Prostate gland (tissue), 2 donors: ENCODE measurements around the gene CD300E. TPM values are rescaled to one million over a fixed set of nuclear protein-coding genes. Genes with fewer than 3 reads are reported as not detected.

Experiments
- DNase-seq: peaks from one replicate; pipeline ENCODE4 v3.0.0-alpha.2; 2019; ENCODE audit warnings: low spot score
- H3K27ac ChIP-seq, 2 donors: fragments of 200-600 bp; sonication (generic); 2 replicates each; pipeline ENCODE4 v1.5.1; 2017 to 2019
- H3K27me3 ChIP-seq: fragments of 200-600 bp; sonication (generic); replicated peaks from 2 replicates; pipeline ENCODE4 v1.5.1; 2019; ENCODE audit not compliant: insufficient read depth
- H3K36me3 ChIP-seq, 2 donors: fragments of 200-600 bp; sonication (generic); 1 replicate in 1 of 2; 2 replicates in 1 of 2; pipeline versions ENCODE4 v1.5.1 to v1.8.1; 2017 to 2019
- H3K4me1 ChIP-seq: fragments of 200-600 bp; sonication (generic); replicated peaks from 2 replicates; pipeline ENCODE4 v1.5.1; 2019
- H3K4me3 ChIP-seq, 2 donors: fragments of 200-600 bp; sonication (generic); 2 replicates each; pipeline ENCODE4 v1.5.1; 2017 to 2019
- H3K9me3 ChIP-seq: fragments of 200-600 bp; sonication (generic); 2 replicates; pipeline ENCODE4 v1.5.1; 2017
- CTCF ChIP-seq, 4 experiments: fragments of 200-600 bp in 2 of 4; fragments of 450-650 bp in 2 of 4; sonication (generic) in 2 of 4; IDR thresholded peaks; 1 replicate in 3 of 4; 2 replicates in 1 of 4; pipeline ENCODE4 v1.5.1; 2016 to 2019; ENCODE audit warnings: antibody characterized with exemption in 4 of 4, mild to moderate bottlenecking in 2 of 4, moderate library complexity in 2 of 4
- POLR2A ChIP-seq: fragments of 450-650 bp; IDR thresholded peaks from one replicate; pipeline ENCODE4 v1.6.1; 2016; ENCODE audit warnings: antibody characterized with exemption, mild to moderate bottlenecking
- POLR2AphosphoS5 ChIP-seq: sonication (generic); formaldehyde crosslinking; IDR thresholded peaks from one replicate; pipeline ENCODE4 v1.6.1; 2017; ENCODE audit warnings: antibody characterized with exemption
- WGBS: methylation state at CpG from one replicate; pipeline ENCODE4 v1.1.5; 2018; 5-methylcytosine and 5-hydroxymethylcytosine counted together
- intact Hi-C: fragments of 100-400 bp; cut with DNase I; formaldehyde crosslinking; loops from one replicate; pipeline ENCODE4 v1.14.2; 2022
- total RNA-seq, 2 donors: library from RNA; depleted of rRNA; stranded (reverse); fragments of >200 nt; gene quantifications; one replicate each; pipeline ENCODE4 v1.1.0, GENCODE V29; 2016

The CD300E gene
- total RNA-seq, 2 donors from 2014 or later = 0.45 TPM; not detected in 1

GRCh38 chr17:74565126-74565525 is 58.4 kb downstream of the CD300E start:
- no peaks in the 10 kb centered on the region for H3K9me3 ChIP-seq
- TF ChIP-seq POLR2A (no peak), POLR2AphosphoS5 (no peak), CTCF (IDR thresholded peaks at IDR 0.05) (no peak)
- H3K27ac ChIP-seq = no peak overlapping the region
- no peaks in the 10 kb centered on the region for H3K4me1 ChIP-seq
- 61% methylated on average over 5 of the region's 5 CpGs for WGBS
- H3K27me3 ChIP-seq = no peaks in the 10 kb centered on the region
- H3K36me3 ChIP-seq = no peaks in the 10 kb centered on the region
- DNase-seq = no peak
- intact Hi-C loops = no loop called here
- H3K4me3 ChIP-seq = no peak overlapping the region

GRCh38 chr17:74563358-74563757 is 60.2 kb downstream of the CD300E start:
- Histone ChIP-seq H3K27ac (no peak overlapping the region), H3K4me1 (no peaks in the 10 kb centered on the region), H3K27me3 (no peaks in the 10 kb centered on the region), H3K9me3 (no peaks in the 10 kb centered on the region), H3K36me3 (no peaks in the 10 kb centered on the region), H3K4me3 (no peak overlapping the region)
- intact Hi-C loops = no loop called here
- no peak for TF ChIP-seq POLR2A
- no peak for TF ChIP-seq POLR2AphosphoS5
- no peak for TF ChIP-seq CTCF (IDR thresholded peaks at IDR 0.05)
- 91% methylated on average over 1 of the region's 1 CpG for WGBS
- no peak for DNase-seq

GRCh38 chr17:74561586-74561985 is 62.0 kb downstream of the CD300E start:
- intact Hi-C loops = no loop called here
- Histone ChIP-seq H3K36me3 (no peaks in the 10 kb centered on the region), H3K4me3 (no peak overlapping the region), H3K4me1 (no peaks in the 10 kb centered on the region), H3K9me3 (no peaks in the 10 kb centered on the region), H3K27ac (no peak overlapping the region), H3K27me3 (no peaks in the 10 kb centered on the region)
- WGBS = 72% methylated on average over 3 of the region's 3 CpGs
- TF ChIP-seq POLR2A (no peak), CTCF (IDR thresholded peaks at IDR 0.05) (no peak), POLR2AphosphoS5 (no peak)
- DNase-seq = no peak

Other genes starting within 250 kb of the CD300E start
- 100 to 1,000 TPM in 1 of 2 donors, 10 to 100 TPM in 1; 66.3 to 186 TPM for gene GPRC5C, start 191.7 kb downstream of the CD300E start, total RNA-seq
- gene CD300A, start 157.1 kb downstream of the CD300E start, total RNA-seq = 1 to 10 TPM; 2.1 to 4.1 TPM
- under 1 TPM; 0.64 to 0.80 TPM for gene CD300LB, start 92.3 kb downstream of the CD300E start, total RNA-seq
- gene CD300C, start 77.6 kb downstream of the CD300E start, total RNA-seq = 1 to 10 TPM in 1 of 2 donors, not detected in 1; 1.5 TPM
- gene CD300H, start 56.2 kb downstream of the CD300E start, total RNA-seq = not detected
- not detected for gene CD300LD, start 31.5 kb downstream of the CD300E start, total RNA-seq
- gene CD300LF, start 89.2 kb upstream of the CD300E start, total RNA-seq = 1 to 10 TPM in 1 of 2 donors, under 1 TPM in 1; 0.59 to 1.2 TPM
- 1 to 10 TPM; 1.6 to 2.2 TPM for gene RAB37, start 113.5 kb upstream of the CD300E start, total RNA-seq
- gene NHERF1, start 124.9 kb upstream of the CD300E start, total RNA-seq = 100 to 1,000 TPM in 1 of 2 donors, 10 to 100 TPM in 1; 84.1 to 133 TPM
- gene NAT9, start 152.6 kb upstream of the CD300E start, total RNA-seq = 10 to 100 TPM; 29.6 to 49.3 TPM
- 1 to 10 TPM in 1 of 2 donors, not detected in 1; 3.6 TPM for gene GRIN2C, start 236.1 kb upstream of the CD300E start, total RNA-seq
- gene FDXR, start 249.3 kb upstream of the CD300E start, total RNA-seq = 100 to 1,000 TPM in 1 of 2 donors, 10 to 100 TPM in 1; 24.6 to 182 TPM